HG02763 (cell line): ENCODE measurements around the gene SIGLEC9.

Experiments used
- ATAC-seq: cut with Tn5 transposase; IDR thresholded peaks from one replicate; pipeline ENCODE4 v1.9.1; 2021; ENCODE audit warnings: mild to moderate bottlenecking, moderate library complexity; ENCODE audit not compliant: unreplicated experiment

The SIGLEC9 gene

DNA sequence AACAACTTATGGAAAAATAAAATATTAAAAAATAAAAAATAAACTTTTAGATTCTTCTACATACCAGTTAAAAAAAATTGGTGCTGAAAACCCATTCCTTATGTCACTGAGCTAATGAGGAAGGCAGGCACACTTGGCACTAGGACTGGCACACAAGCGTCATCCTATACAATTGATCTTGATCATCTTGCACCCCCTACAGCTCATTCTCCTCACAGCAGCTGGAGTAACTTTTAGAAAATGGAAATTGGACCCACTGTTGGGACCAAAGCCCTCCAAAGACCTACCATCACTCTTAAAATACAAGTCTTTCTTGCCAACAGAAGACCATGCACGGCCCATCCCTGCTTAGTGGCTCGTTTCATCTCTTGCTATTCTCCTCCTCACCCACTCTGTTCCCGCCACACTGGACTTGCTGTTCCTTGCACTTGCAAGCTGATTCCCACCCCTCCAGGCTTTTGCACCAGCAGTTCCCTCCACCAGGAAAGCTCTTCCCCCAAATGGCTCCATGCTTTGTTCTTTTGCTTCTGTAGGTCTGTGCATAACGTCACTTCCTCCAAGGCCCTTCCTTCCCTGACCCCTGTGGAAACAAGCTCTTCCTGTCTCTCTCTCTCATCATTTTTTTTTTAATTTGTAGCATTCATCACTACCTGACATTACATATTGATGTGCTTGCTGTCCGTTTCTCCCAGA lies 28.1 kb upstream of the SIGLEC9 start:
- no peak for ATAC-seq

DNA sequence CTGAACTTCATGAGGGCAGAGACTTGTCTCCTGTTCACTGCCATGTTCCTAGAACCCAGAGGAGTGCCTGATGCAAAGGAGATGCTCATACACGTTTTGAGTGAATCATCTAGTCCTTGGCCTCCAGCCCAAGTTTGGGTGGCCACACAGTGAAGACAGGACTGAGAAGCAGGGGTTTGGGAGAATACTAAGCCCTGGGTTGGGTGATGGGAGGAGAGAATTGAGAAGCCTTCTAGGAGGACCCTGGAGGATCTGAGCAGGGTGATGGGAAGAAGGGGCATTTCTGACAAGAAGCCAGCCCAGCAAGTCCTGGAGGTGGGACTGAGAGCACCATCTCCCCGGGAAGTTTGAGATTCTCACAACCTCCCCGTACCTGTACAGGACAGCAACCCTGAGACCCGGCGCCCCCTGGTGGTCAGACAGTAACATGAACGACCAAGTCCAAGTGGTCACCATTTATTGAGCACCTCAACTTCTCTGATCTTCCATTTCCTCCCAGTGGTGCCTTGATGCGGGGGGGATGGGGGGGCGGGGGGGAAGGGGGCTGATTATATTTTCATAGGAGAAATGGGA lies 27.5 kb upstream of the SIGLEC9 start:
- no peak for ATAC-seq

DNA sequence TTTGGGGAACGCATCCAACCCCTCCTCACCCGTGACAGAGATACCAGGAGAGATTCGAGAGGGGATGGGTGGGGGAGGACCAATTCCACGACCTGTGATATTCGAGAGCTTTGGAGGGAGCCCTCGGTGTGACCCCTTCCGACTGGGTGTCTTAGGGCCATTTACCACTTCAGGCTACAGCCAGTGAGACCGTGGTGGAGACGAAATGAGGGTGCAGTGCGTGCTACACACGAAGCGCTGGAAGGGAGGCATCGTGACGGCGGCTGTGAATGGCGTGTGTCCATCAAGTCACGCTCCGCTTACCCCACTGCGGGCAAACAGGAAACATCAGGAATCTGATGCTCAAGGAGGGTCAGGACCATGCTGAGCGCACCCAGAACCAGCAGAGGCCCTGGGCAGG lies 26.9 kb upstream of the SIGLEC9 start:
- no peak for ATAC-seq

DNA sequence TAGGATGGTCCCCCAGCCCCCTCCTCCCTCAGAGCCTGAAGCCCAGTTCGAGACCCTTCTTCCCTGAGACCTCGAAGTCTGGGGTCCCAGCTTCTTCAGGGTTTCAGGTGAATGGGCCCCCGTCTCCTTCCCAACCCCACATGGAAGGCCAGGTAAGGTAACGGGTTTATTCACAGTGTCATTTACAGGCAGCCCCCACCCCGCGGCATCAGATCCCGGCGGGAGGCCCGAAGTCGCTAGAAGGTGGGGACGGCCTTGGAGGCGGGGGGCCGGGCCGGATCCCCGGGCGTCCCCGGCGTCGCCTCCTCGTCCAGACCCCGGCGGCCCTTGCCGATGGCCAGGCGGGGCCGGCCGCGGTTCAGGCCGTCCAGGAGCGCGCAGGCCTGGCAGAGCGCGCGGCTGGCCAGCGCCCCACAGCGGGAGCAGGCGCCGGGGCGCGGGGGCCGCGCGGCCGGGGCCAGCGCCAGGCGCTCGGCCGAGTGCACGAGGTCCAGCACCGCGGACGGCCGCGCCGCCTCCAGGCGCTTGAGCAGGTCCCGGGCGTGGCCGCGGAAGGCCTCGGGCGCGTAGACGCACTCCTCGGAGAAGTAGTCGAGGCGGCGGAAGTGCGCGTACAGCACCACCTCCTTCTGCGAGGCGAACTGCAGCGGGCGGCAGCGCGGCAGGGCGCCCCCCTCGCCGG lies 26.2 kb upstream of the SIGLEC9 start:
- no peak for ATAC-seq

DNA sequence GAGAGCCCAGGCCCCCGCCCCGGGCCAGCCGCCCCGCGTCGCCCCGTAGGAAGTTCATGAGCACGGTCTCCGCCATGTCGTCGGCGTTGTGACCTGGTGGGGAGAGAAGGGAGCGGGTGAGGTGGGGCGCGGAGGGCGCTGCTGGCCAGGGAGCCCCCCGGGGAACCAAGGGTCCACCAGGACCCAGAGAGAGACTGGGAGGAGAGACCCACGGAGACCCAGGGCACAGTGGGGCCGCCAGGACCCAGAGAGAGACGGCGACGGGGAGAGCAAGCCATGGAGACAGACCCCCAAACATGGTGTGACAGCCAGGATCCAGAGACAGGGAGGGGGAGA lies 25.7 kb upstream of the SIGLEC9 start:
- no peak for ATAC-seq

DNA sequence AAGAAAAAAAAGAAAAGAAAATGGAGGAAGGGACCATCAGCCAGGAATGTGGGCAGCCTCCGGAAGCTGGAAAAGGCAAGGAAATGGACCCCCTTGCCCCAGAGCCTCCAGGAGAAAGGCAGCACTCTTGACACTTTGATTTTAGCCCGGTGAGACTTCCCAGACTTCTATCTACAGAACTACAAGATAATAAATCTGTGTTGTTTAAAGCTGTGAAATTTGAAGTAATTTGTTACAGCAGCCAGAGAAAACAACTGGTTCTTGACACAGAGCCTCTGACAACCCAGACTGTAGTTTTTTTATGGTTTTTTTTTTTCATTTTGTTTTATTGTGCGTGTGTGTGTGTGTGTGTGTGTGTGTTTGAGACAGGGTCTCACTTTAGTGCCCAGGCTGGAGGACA lies 24.1 kb upstream of the SIGLEC9 start:
- no peak for ATAC-seq

DNA sequence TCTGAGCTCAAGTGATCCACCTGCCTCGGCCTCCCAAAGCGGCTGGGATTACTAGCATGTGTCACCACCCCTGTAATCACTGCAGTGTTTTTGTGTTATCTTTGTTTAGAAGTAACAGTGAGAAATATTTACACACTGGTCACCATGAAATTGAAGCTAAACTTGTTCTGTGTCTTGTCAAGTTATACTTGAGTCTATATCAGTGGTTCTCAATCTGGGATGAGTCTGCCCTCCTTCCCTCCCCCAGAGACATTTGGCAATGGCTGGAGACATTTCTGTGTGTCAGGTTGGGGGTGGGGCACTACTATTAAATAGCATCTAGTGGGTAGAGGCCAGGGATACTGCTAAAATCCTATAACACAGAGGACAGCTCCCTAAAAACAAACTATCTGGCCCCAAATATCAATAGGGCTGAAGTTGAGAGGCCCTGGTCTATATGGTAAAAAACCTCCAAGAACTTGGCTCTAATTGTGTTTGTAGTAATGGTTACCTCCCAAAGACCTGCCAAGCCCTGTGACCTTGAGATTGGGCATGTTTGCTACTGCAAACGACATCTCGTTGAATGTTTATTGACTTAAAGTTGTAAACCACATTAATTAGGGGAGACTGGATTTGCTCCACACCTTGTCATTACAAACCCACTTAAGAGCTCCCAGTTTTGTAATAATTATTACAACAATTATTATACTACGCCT lies 23.4 kb upstream of the SIGLEC9 start:
- no peak for ATAC-seq

DNA sequence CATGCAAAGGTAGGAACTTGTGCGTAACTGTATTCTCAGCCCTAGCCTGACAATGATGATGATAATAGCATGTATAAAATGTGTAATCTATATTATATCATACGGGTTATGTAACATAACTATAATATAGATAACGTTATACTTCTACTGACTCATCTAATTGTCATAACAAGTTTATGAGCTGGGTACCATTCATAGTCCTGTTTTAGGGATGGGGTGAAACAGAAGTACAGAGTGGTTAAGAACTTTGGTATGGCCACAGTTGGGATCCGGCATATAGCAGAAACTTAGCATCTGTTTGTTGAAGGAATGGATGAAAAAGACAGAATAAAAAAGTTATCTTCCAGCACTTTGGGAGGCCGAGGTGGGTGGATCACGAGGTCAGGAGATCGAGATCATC lies 21.7 kb upstream of the SIGLEC9 start:
- no peak for ATAC-seq

DNA sequence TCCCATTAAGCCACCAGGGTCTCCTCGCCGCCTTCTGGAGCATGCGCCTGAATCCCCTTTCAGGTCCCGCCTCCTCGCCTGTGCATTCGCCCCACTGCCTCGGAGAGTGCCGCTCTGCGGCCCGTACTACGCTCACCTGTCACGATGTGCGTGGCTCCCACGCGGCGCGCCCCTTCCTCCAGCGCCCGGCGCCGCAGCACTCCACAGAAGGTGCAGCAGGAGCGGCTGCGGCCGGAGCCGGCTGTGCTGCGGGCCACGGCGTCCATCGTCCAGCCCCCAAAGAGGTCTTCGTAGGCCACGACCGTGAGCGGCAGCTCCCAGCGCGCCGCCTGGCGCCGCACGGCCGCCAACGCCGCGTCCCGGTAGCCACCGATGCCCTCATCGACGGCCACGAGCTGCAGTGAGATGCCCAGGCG lies 20.8 kb upstream of the SIGLEC9 start:
- ATAC-seq: no peak

DNA sequence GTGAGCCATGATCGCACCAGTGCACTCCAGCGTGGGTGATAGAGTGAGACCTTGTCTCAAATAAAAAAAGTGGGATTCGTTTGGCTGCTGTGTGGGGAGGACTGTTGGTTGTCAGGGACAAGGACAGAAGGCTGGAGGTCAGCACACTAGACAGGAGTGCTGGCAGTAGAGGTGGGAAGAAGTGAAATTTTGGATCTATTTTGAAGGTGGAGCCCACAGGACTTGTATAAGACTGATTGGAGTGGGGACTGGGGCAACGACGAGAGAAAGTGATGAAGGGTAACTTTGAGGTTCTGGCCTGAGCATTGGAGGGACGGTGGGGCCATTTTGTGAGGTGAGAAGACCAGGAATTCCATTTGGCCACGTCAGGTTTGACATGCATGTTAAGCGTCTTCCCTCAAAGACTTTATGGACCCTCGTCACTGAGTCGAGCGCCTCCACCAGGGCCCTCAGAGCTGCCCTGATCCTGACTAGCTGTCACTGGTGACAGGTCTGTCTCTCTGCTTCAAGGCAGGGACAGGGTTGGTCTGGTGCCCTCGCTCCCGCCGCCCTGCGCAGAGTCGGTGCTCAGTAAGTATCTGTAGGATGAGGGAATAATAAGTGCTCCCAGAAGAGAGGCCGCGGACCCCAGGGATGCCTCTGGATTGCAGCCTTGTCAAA lies 17.2 kb upstream of the SIGLEC9 start:
- no peak for ATAC-seq

DNA sequence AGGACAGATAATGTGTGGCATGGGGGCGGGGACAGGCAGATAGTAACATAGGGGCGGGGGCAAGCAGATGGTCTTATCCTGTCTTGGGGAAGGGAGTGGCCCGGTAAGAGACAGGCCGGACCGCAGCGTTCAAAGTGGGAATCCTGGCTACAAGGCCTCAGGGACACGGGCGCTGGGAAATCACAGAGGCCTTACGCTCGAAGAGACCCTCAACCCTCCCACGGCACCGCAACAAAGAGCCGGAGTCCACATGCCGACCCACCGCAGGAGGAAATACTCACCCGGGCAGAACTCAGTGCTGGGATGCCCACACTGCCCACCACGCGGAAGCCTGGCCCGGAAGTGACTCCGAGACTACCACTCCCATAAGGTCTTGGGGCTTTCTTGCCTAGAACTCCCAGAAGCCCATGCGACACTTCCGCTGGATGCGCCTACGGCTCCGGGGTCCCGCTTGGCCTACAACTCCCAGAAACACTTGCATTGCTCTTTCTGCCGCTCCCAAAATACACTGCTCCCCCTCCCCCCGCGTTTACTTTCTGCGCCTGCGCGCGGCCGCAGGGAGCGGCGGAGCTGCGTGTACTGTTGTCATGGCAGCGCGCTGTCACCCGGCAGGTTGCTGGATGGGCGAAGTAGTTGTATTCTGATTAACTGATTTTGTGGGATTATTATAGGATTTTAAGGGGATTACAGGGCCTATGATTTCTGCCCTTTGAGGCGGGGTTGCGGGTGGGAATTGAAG lies 16.5 kb upstream of the SIGLEC9 start, which contains the start of gene CTU1:
Gene CTU1, minus strand, starts transcription at position 344 of the 739 bp plus-strand sequence. CDS start 3,840 bp downstream, outside the sequence.
- peak; percentile 98 for ATAC-seq

DNA sequence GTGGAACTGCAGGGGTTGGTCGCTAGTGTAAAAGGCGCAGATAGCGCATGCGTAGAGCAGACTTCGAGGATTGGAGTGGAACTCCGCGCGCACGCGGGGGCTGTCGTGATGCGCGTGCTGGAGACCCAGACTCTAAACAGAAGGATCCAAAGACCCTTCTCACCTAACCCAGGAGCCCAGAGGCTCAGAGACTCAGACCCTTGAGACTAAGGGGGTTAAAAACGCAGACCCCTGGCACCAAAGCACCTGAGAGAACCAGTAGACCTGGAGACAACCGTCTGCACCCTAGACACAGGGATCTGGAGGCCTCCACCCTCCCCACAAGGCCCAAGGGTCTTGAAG lies 15.9 kb upstream of the SIGLEC9 start:
- ATAC-seq: peak; percentile 24

DNA sequence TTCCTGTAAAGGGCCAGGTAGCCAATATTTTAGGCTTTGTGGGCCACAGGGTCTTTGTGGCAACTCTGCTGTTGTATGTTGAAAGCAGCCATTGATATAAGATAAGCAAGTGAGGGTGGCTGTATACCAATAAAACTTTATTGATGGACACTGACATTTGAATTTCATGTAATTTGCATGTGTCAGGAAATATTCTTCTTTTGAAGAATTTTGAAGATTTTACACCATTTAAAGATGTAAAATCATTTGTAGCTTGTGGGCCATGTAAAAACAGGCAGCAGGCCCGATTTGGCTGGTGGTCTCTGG lies 14.1 kb upstream of the SIGLEC9 start:
- ATAC-seq: no peak

DNA sequence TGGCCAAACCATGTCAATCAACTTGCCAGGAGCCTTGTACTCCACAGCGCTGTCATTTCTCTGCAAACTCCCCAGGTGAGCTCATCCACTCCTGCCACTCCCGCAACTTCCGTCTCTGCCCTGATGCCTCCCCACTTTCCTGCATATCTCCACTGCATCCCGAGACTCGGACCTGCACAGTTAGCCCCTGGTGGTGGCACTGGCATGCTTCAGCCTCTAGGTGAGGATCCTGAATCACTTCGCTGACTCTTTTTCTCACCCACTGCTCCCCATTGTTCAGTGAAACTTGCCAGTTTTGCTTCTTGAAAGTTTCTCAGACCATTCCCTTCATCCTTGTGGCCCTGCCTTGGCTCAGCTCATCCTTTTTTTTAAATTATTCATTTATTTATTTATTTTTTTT lies 13.1 kb upstream of the SIGLEC9 start:
- ATAC-seq: no peak

DNA sequence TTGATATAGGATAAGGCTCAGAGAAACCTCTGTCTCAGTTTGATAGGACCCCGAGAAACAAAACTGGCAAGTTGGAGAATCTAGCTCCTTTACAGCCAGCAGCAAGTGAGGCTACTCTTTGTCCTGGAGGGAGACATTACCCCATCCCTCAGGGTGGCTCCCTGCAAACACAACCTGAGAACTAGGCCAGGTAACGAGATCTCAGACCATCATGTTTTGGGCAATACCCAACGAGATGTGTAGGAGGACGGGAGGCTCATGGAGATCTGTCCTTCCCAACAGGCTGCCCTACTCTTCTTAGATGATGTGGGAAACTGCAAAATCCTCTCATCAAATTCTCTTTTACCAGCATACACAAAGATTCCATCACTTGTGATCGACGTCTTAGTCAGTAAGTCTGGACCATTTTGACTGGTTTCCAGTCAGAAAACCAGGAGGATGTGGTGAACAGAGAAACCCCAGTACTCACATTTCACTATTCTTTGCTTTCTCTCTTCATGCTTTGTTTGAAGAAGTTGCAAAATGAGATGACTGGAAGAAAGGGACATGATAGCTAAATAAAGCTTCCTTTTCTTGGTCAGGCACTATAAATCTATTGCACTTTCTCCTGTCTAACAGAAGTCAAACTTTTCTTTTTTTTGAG lies 10.5 kb upstream of the SIGLEC9 start:
- no peak for ATAC-seq

DNA sequence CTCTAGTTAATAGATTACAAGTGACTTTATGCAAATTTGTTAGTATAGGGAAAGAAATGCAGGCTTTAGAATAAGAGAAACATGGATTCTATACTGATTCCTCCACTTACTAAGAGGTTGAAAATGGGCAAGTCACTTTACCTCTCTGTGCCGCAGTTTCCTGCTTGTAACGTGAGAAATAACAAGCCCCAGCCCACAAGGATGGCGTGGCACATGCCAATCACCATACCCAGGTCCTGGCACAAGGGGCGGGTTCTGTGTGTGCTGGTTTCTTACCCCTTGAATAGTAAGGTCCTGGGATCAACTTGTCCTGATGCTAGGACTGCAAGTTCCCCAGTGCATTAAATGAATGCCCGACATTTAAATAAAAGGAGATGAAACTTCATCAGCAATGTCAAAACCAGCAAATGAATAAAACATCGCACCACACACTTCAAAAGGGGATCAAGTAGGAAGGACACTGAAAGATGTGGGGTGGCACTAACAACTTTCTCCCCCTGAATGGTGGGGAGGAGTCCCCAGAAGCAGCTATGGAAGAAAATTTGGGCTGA lies 7.9 kb upstream of the SIGLEC9 start:
- no peak for ATAC-seq

DNA sequence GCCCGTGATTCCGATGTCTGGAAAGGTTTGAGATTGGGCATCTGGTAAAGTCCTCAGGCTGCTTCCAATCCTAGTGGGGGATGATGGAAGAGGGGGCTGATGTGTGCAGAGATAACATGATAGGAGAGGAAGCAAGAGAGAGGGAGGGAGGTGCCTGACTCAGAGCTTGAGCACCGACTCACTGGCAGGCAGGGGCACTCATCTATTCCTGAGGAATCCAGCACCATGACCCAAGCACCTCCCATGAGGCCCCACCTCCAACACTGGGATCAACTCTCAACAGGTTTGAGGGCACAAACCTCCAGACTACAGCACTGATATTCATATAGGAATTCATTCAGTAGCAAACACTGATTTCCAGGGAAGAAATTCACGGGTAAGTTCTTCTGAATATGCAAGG lies 5.6 kb upstream of the SIGLEC9 start:
- ATAC-seq: no peak

DNA sequence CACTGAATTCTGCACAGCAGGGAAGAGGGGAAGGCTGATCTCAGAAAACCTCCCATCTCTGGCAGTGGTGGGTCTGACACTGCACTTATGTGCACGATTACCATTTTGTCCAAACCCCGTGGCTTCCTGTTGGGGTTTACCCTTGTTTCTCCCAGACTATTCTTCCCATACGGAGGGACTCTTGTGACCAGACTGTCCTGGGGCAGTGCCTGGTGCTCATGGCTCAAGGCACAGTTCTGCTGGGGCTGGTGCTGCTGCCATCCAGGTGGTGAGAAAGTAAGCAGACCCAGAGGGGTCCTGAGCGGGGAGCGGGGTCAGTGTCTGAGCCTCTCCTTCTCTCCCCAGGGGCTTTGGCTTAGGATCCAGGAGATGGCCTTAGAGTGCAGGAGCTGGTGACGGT lies 5.1 kb upstream of the SIGLEC9 start:
- no peak for ATAC-seq

DNA sequence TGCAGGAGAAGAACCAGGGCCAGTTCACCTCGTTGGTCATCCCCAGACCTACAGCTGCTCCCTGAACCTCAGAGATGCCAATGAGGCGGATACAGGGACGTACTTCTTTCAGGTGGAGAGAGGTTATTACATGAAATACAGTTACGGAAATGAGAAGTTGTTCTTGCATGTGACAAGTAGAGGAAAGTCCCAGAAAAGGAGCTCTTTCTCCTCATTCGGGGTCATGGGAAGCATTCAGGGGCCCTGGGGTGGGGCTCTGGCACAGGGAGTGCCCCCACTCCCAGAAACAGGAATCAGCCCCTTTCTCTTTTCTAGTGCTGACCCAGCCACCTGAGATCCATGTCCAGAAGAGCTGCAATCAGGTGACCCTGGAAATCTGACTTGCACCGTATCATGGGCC lies 4.5 kb upstream of the SIGLEC9 start:
- no peak for ATAC-seq

DNA sequence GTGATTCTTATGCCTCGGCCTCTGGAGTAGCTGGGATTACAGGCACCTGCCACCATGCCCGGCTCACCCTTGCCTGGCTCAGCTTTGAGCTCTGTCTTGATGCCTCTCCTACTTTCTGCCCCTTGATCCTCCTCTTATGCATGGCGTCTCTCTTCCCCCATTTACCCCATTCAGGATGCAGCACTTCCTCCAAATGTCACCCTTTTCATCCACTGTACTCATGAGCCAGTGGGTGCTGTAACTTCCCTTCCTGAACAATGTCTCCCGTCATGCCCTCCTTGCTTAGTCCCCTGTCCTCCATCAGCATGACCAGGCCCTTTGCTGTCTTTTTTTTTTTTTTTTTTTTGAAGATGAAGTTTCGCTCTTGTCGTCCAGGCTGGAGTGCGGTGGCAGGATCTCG lies 3.4 kb upstream of the SIGLEC9 start:
- ATAC-seq: no peak
